Activated T-helper 17 cell treated with anti-CD3 and anti-CD28 coated beads, Interleukin-2, amount 50 U/mL, for 72 hours (primary cell): Measurements from ENCODE around the gene RAMP1. TPM values are rescaled to one million over a fixed set of nuclear protein-coding genes. Genes with fewer than 3 reads are reported as not detected.
A peak's percentile ranks its signal among the peaks of the same experiment; 100 is the strongest.
"Not testable (repeated sequence)": the region's sequence is repeated elsewhere in the genome, so short reads cannot be mapped to it uniquely, and the experiment has no call there.

ENCODE experiments used
- ATAC-seq: fragments of 150-1000 bp; cut with Tn5 transposase; replicated peaks from 2 replicates; pipeline ENCODE4 v1.10.0; 2021; ENCODE audit warnings: mild to moderate bottlenecking, moderate library complexity
- H3K27ac Mint-ChIP-seq: one replicate; pipeline ENCODE4 v1.8.0; 2022; ENCODE audit warnings: mixed read lengths
- H3K27me3 Mint-ChIP-seq: one replicate; pipeline ENCODE4 v1.8.0; 2022; ENCODE audit warnings: mixed read lengths
- H3K36me3 Mint-ChIP-seq: one replicate; pipeline ENCODE4 v1.8.0; 2022; ENCODE audit warnings: low read depth, mild to moderate bottlenecking, mixed read lengths
- H3K4me1 Mint-ChIP-seq: one replicate; pipeline ENCODE4 v1.8.0; 2022; ENCODE audit warnings: mixed read lengths
- H3K4me3 Mint-ChIP-seq: one replicate; pipeline ENCODE4 v1.8.0; 2022; ENCODE audit warnings: mild to moderate bottlenecking, mixed read lengths
- H3K9me3 Mint-ChIP-seq: one replicate; pipeline ENCODE4 v1.8.0; 2022; ENCODE audit warnings: mixed read lengths
- total RNA-seq, 2 donors: library from RNA; stranded (reverse); gene quantifications; one replicate each; pipeline ENCODE4 v1.2.3, GENCODE V29; 2022

Gene RAMP1
- total RNA-seq, 2 donors from 2014 or later, result 0.54 TPM; not detected in 1

DNA sequence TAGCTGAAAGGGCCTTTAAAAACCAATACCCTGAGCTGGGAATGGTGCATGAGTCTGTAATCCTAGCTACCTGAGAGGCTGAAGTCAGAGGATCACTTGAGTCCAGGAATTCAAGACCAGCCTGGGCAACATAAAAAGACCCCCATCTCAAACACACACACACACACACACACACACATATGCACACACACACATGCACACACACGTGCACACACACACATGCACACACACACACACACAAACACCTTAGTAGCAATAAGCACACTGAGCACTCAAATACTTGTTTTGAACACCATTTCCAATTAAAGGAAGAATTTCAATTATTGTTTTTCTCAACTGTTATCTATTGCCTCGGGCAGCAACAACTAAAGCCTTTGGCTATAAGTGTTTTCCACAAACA, 81.8 kb downstream of the RAMP1 start:
- H3K4me1 Mint-ChIP-seq, result peaks cover 37% of the 10 kb centered on the region
- no peaks in the 10 kb centered on the region for H3K36me3 Mint-ChIP-seq
- ATAC-seq, result no peak
- H3K4me3 Mint-ChIP-seq, result peak overlapping the region; percentile 56
- H3K9me3 Mint-ChIP-seq, result peaks cover 10% of the 10 kb centered on the region
- no peaks in the 10 kb centered on the region for H3K27me3 Mint-ChIP-seq
- peak overlapping the region; percentile 77 for H3K27ac Mint-ChIP-seq

- ATAC-seq, result no peak
- peaks cover 11% of the 10 kb centered on the region for H3K9me3 Mint-ChIP-seq
- H3K4me3 Mint-ChIP-seq, result peak overlapping the region; percentile 56
- H3K4me1 Mint-ChIP-seq, result peaks cover 42% of the 10 kb centered on the region
- peak overlapping the region; percentile 77 for H3K27ac Mint-ChIP-seq
- no peaks in the 10 kb centered on the region for H3K36me3 Mint-ChIP-seq
- no peaks in the 10 kb centered on the region for H3K27me3 Mint-ChIP-seq
Measured at GRCh38 chr2:237942513-237942899, 83.1 kb downstream of the RAMP1 start.

DNA sequence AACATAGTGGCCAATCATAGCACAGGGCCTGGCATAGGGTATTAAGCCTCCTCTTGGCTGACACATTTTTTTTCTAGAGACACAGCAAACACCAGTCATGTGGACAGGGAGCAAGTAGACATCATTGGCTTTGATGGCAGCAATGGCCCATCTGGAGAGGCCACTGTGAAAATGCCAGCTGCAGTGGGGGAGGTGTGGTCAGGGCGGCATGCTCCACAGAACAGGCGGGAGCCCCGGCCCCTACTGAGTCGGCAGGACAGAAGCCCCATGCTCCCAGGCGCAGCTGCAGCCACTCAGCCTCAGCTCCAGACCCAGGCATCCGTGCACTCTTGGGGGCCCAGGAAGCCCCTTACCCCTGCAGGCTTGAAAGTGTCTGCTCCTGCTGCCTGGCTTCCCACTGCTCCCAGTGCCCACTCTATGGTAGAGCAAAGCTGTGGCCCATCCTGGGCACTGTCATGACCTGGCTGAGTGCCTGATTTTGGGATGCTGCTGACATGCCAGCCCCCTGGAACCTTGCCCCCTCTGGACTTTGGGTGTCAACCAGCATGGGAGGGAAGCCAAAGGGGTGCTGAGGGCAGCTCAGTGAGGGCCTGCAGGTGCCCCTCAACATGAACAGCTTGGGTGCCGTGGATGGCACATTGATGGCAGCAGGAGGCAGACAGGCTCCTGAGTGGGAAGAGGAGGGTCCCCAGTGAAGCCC, 84.1 kb downstream of the RAMP1 start:
- no peak for ATAC-seq
- H3K36me3 Mint-ChIP-seq, result no peaks in the 10 kb centered on the region
- H3K4me3 Mint-ChIP-seq, result peak overlapping the region; percentile 56
- H3K27me3 Mint-ChIP-seq, result no peaks in the 10 kb centered on the region
- H3K27ac Mint-ChIP-seq, result peak overlapping the region; percentile 77
- H3K9me3 Mint-ChIP-seq, result peaks cover 11% of the 10 kb centered on the region
- peaks cover 42% of the 10 kb centered on the region for H3K4me1 Mint-ChIP-seq

GRCh38 chr2:237944302-237944701, 84.9 kb downstream of the RAMP1 start:
- Mint-ChIP-seq H3K4me1 (peaks cover 41% of the 10 kb centered on the region), H3K27me3 (no peaks in the 10 kb centered on the region), H3K36me3 (no peaks in the 10 kb centered on the region), H3K9me3 (peaks cover 11% of the 10 kb centered on the region), H3K27ac (peak overlapping the region; percentile 65), H3K4me3 (no peak overlapping the region)
- no peak for ATAC-seq

GRCh38 chr2:237946423-237946822, 87.0 kb downstream of the RAMP1 start:
- no peak for ATAC-seq
- Mint-ChIP-seq H3K27ac (peak overlapping the region; percentile 61), H3K27me3 (no peaks in the 10 kb centered on the region), H3K4me3 (peak overlapping the region; percentile 19), H3K9me3 (peaks cover 5% of the 10 kb centered on the region), H3K36me3 (no peaks in the 10 kb centered on the region), H3K4me1 (peaks cover 30% of the 10 kb centered on the region)

GRCh38 chr2:237951354-237951753, 91.9 kb downstream of the RAMP1 start:
- not testable (repeated sequence) for ATAC-seq, H3K27ac Mint-ChIP-seq, H3K9me3 Mint-ChIP-seq, H3K4me1 Mint-ChIP-seq, H3K27me3 Mint-ChIP-seq, H3K36me3 Mint-ChIP-seq, H3K4me3 Mint-ChIP-seq

GRCh38 chr2:237951878-237952277, 92.5 kb downstream of the RAMP1 start:
- no peak for ATAC-seq
- Mint-ChIP-seq H3K27me3 (peaks cover 9% of the 10 kb centered on the region), H3K4me1 (no peaks in the 10 kb centered on the region), H3K9me3 (no peaks in the 10 kb centered on the region), H3K36me3 (no peaks in the 10 kb centered on the region), H3K27ac (no peak overlapping the region), H3K4me3 (no peak overlapping the region)

DNA sequence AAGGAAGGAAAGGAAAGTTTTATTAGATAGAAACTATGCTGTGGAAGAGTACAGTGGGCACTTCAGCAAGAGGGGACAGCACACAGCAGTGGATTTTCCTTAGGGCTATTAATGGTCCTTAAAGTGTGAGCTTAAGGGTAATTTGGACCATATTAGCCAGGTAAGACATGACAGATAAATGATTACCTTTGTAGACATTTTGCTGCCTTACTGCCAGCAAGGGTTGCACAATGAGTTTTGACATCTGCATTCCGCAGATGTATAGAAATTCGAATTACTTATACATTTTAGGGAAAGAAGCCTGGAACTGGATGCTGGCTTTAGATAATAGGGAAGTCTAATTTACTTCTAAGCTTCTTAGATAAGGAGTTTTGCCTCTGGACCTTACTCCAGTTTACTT, 93.4 kb downstream of the RAMP1 start:
- Mint-ChIP-seq H3K27me3 (peaks cover 14% of the 10 kb centered on the region), H3K36me3 (no peaks in the 10 kb centered on the region), H3K4me3 (no peak overlapping the region), H3K9me3 (no peaks in the 10 kb centered on the region), H3K4me1 (no peaks in the 10 kb centered on the region), H3K27ac (no peak overlapping the region)
- ATAC-seq, result no peak

- H3K4me1 Mint-ChIP-seq, result no peaks in the 10 kb centered on the region
- no peak overlapping the region for H3K27ac Mint-ChIP-seq
- peak; percentile 28 for ATAC-seq
- H3K36me3 Mint-ChIP-seq, result no peaks in the 10 kb centered on the region
- peaks cover 14% of the 10 kb centered on the region for H3K27me3 Mint-ChIP-seq
- no peaks in the 10 kb centered on the region for H3K9me3 Mint-ChIP-seq
- no peak overlapping the region for H3K4me3 Mint-ChIP-seq
Measured at GRCh38 chr2:237955640-237956401, 96.4 kb downstream of the RAMP1 start.

GRCh38 chr2:237956402-237956736, 96.9 kb downstream of the RAMP1 start:
- H3K4me3 Mint-ChIP-seq, result no peak overlapping the region
- H3K27ac Mint-ChIP-seq, result no peak overlapping the region
- no peak for ATAC-seq
- H3K27me3 Mint-ChIP-seq, result peaks cover 14% of the 10 kb centered on the region
- H3K9me3 Mint-ChIP-seq, result no peaks in the 10 kb centered on the region
- H3K4me1 Mint-ChIP-seq, result no peaks in the 10 kb centered on the region
- no peaks in the 10 kb centered on the region for H3K36me3 Mint-ChIP-seq

DNA sequence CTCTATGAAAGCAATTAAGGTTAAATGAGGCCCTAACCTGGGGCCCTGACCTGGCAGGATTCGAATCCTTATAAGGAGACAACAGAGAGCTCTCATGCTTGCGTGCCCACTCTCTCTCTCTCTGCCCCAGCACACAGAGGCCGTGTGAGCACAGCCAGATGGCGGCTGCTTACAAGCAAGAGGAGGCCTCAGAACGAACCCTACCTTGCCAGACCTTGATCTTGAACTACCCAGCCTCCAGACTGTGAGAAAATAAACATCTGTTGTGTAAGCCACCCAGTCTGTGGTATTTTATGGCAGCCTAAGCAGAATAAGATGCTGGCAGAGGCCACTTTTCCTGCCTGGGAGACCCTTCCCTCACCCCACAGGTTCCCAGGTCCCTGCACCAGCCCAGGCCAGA, 102.2 kb downstream of the RAMP1 start:
- peaks cover 7% of the 10 kb centered on the region for H3K27me3 Mint-ChIP-seq
- ATAC-seq, result no peak

More for the DNA sequence above, 102.2 kb downstream of the RAMP1 start:
- no peak overlapping the region for H3K27ac Mint-ChIP-seq
- H3K36me3 Mint-ChIP-seq, result no peaks in the 10 kb centered on the region
- no peaks in the 10 kb centered on the region for H3K4me1 Mint-ChIP-seq
- peaks cover 7% of the 10 kb centered on the region for H3K9me3 Mint-ChIP-seq
- H3K4me3 Mint-ChIP-seq, result no peak overlapping the region

Other genes starting within 250 kb of the RAMP1 start
- gene LRRFIP1, start 232.0 kb upstream of the RAMP1 start, total RNA-seq, result 100 to 1,000 TPM; 271 to 319 TPM
- 1 to 10 TPM; 2.1 to 3.9 TPM for gene RBM44, start 60.8 kb upstream of the RAMP1 start, total RNA-seq
- gene UBE2F, start 107.4 kb downstream of the RAMP1 start, total RNA-seq, result 10 to 100 TPM; 38.9 to 44.7 TPM
- gene SCLY, start 201.4 kb downstream of the RAMP1 start, total RNA-seq, result 10 to 100 TPM; 56.2 to 57.1 TPM
- gene ESPNL, start 240.7 kb downstream of the RAMP1 start, total RNA-seq, result 1 to 10 TPM in 1 of 2 donors, under 1 TPM in 1; 0.39 to 1.0 TPM